GM19468 (cell line): ENCODE data around the gene ZMYND11.
"Not testable (repeated sequence)": the region's sequence is repeated elsewhere in the genome, so short reads cannot be mapped to it uniquely, and the experiment has no call there.

ENCODE experiments used
- ATAC-seq: cut with Tn5 transposase; IDR thresholded peaks from one replicate; pipeline ENCODE4 v1.9.1; 2021; ENCODE audit warnings: mild to moderate bottlenecking, moderate library complexity, moderate number of reproducible peaks; ENCODE audit not compliant: unreplicated experiment; ENCODE audit errors: extremely low read depth

ZMYND11 gene

DNA sequence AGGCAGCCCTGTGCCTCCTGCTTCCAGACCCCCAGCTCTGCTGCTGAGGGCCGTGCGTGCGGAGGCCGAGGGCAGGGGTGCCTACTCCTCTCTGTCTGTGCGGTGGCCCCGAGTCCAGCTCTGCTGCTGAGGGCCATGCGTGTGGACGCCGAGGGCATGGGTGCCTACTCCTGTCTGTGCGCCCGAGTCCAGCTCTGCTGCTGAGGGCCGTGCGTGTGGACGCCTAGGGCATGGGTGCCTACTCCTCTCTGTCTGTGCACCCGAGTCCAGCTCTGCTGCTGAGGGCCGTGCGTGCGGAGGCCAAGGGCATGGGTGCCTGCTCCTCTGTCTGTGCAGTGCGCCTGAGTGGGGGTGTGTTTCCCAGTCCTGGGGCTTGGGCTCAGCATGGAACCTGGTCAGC, 142.7 kb downstream of the ZMYND11 start:
- no peak for ATAC-seq

DNA sequence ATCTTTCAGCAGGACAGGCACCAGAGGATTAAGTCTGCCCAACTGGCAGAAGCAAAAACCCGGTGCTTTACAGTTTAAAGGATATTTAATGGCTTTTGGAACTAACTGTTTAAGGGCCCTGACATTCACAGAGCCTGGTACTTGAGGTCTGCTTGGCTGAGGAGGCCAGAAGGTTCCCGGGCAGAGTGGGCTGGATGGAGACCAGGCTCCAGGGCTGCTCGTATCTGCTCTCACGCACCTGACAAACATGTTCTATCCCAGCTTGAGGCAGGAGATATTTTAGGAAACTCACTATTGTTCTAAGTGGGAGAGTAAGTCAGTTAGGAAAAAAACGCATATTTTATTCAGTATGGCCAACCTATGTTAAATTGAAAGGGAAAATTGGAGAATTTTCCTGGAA, 143.5 kb downstream of the ZMYND11 start:
- no peak for ATAC-seq

DNA sequence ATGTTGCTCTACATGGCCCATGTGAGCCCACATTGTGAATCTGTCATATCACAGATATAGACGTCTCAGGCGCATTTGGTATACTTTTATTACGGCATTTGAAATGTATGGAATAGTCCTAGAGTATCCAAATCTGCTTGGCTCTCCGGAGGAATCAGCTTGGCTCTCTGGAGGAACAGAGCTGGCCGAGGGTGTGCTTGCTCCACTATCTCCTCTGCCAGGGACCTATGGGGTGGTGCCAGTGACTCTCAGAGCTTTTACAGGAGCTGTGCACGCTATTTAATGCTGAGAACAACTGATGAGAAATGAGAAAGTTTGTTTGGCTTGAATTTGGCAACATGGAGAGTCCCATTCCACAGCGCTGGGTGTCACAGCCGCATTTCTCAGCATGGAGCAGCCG, 144.0 kb downstream of the ZMYND11 start:
- no peak for ATAC-seq

DNA sequence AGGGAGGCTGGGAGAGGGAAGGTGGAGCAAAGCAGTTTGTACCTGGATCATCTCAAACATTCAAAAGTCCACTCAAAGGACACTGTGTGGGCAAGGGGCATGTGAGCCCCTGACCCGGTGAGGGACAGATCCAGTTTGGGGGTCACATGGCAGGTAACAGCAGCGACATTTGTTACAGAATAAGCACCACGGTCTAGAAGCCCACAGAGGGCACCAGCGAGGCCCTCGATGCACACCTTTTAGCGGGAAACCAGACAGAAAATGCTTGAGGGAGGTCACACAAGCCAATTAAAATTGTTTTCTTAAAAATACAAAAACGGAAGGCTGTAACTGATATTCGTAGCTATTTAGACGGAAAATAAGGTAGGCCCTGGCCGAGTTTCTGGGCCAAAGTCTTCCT, 144.4 kb downstream of the ZMYND11 start:
- ATAC-seq: no peak

DNA sequence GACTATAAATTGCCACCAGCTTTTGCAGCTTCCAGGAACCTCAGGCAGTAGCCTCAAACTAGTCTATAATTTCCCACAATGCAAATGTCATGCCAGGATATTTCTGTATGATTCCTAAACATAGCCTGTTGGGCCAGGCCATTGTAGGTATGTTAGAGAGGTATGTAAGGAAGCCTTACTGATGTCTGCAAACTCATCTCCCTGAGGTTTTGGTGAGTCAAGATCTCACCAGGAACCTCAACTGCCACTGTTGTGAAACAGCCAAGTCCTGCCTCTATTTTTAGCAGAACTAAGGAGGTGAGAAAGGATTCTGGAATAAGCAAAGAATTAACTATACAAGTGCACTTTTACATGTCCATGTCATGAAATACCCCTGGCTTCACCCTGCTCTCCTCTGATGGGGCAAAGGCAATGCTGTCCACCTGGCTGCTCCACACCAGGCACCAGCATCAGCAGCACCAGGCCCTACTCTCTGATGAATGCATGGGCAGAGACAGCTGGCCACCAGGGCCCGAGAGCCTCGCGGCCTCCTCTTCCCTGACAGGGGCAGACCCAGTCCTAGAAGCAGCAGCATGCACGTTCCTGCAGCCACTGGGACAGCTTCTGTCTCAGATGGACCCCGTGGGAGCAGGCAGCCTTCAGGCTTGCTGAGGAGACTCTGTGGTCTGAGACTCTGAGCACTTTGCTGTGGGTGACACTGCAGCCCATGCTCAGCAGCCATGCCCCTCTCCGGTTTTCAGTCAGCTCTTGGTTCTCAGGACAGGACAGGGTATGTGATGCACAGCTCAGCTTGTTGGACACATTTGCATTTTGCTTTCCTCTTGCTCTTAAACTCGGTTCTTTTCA, 147.3 kb downstream of the ZMYND11 start:
- ATAC-seq: no peak

DNA sequence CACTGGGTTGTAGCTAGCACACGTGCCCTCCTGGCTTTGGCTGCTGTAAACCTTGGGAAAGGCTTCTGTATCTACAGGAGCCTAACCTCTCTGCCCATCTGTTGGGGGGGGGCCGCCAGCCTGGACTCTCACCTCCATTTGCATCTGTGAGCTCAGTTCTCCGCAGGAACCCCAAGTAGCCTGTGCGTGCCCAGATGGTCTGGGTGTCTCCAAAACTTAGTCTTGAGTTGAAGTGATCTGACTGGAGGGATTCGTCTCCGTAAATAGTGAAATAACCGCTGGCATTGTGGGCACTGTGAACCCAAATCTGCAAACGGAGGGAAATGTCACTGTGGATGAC, 147.9 kb downstream of the ZMYND11 start:
- no peak for ATAC-seq

DNA sequence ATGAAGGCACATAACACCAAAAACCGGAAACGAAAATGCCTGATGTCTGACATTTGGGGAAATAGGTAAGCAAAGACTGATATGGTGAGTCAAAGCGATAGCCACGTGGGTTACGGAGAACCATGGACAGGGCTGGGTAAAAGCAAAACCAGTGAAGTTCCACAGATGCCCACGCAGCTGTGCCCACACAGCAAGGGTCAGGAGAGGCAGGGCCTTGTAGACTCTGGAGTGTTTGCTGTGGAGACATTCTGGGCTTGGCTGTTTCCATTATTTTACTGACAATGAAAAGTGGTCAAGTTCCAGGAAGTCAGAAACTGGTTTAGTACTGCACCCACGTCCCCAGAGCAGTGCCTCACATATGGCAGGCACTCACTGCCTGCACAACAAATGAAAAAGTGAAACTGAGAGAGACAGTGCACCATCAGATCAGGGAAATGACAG, 148.7 kb downstream of the ZMYND11 start:
- ATAC-seq: peak; percentile 49

DNA sequence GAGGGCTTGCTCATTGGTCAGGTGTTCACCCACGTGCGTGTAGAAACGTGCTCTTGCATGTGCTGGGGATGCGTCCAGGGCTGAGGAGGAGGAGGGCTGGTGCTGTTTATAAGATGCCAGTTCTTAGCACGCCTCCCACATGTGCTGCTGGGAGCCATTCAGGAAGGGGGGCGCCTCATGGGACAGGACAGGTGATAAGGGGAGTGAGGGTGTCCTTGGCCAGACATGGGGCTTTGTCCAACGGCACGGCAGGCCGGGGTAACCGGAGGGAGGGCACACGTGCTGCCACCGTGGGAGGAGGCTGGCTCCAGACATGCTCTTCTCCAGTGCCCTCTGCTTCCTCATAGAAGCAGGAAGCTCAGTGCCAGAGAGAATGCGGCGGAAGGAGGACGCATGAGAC, 150.0 kb downstream of the ZMYND11 start:
- ATAC-seq: no peak

DNA sequence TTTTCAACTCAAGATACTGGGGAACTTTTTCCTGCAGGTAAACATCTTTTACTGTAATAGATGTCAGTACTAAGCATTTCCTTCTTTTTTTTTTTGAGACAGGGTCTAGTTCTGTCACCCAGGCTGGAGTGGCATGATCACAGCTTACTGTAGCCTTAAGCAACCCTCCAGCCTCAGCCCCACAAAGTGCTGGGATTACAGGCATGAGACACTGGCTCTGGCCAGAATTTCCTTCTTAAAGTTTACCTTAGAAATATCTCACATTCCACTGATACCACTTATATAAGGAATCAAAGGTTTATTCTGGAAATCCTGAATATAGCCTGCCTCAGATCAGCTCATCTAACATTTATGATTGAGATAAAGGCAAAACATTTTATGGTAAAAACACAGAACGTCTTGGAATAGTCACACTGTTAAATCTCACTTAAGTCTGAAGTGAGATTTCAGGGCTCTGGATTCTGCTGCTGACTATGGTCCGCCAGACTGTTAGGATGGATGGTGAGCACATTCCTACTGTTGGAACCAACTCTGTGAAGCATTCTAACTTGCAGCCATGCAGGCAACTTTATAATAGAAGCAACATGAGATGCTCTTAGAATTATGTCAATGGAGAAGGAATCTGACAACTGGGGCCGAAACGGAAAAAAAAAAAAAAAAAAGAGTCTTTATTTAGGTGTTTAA, 151.9 kb downstream of the ZMYND11 start:
- ATAC-seq: no peak

DNA sequence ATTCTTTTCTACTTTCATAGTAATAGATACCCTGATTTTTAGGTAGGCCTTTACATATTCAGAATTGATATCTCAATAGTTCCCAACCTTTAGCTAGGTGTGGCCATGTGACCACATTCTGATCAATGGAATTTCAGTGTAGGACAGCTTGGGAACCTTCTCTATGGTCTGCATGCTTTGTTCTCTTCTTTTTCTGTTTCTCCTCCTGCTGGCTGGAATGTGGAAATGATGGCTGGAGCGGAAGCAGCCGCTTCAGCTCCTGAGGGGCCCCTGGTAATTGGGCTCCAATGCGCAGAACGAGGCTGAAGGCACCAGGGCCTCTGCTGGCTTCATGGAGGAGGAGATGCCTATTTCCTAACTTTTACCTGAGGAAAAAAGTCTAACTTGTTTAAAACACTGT, 152.6 kb downstream of the ZMYND11 start:
- ATAC-seq: no peak

DNA sequence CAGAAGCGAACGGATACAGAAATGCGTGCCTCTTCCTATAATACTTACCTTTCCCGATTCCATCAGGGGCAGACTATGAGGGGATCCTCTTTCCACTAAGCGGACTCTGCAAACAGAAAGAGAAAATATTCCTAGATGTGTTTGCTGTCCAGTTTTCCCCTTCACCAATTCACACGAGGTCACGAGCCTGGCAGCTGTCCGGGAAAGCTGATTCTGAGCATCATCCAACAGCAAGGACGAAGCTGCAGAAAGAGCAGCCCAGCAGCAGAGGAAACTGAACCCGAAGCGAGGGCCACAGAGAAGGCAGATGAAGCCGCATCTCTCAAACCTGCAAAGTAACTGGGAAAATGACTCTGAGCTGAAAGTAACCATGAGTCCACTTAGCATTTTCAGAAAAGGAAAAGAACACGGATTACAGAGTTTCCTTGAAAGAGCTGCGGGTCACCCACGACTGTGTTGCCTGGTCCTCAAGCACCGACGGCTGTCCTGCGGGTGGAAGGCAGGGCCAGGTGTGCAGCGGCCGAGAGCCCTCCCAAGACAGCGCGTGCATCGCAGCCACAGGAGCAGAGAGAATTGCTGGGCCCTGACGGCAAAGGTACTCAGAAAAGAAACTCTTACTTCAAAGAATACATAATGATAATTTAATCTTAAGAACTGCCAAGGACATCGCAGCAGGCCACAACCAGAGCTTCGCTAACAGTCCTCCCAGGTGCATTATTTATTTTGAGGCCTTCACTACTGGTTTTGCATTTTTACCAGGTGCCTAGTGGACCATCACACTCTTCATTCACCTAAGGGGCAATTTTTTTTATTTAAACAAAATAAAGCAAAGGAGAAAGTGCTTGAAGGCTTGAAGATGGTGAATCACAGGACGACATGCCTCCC, 153.3 kb downstream of the ZMYND11 start:
- ATAC-seq: no peak

DNA sequence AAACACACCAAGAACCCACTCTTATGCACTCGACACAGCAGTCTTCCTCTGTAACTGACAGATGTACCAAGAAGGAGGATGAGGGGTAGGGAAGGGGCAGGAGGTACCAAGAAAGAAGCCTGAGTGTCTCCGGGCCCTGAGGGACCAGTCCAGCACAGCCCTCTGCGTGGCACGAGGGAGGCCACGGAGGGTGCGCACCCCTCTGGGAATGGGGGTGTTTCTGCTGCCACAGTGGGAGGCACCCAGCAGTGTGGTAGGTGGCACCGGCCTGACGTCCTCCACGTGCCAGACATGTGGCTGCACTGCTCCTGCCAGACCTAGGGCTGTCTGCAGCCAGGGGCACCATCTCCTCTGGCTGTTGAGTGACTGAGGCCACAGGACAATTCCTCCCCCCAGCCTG, 154.3 kb downstream of the ZMYND11 start:
- ATAC-seq: no peak

DNA sequence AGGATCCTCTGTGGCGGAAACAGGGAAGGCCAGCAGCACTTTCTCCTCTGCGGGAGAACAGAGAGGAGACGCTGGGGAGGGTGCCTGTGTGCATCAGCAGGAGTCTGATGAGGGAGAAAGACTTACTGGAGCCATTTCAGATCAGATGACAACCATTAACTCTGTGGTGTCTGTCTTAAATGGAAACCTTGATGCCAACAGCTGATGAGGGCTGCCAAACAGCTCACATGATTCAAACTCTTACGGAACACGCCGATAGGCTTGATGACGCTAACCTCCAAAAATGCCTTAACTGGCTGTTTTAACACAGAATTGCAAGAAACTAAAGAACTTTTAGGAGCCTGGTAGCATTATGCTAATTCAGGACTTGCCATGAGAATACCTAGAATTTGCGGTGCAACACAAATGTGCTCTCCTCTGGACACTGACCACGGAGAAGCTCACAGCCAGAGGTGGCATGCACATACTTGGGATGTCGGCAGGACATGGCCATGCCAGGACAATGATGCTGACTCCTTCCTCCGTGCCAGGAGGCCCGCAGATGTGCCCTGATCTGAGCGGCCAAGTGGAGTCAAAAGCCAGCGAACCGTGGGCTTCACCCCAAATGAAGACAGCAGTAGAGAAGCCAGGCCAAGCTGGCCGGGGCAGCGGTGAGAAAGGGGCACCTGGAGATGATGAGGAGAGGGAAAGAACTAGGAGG, 154.9 kb downstream of the ZMYND11 start:
- ATAC-seq: no peak

DNA sequence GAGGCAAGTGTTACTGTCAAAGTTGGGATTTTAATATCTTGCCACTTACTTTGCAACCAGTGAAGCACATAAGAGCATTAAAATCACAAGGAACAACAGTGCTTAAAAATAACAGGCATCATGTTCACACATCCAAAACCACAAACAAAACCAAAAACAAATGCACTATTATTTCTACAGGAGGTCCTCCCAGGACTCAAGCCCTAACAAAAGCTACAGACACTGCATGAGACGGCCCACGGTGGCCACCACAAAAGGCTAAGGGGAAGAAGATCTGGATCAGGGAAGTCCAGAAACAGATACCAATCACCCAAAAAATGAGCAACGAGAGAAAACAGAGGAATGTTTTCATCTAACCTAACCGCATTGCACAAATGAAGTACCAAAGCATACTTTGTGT, 158.4 kb downstream of the ZMYND11 start:
- no peak for ATAC-seq

DNA sequence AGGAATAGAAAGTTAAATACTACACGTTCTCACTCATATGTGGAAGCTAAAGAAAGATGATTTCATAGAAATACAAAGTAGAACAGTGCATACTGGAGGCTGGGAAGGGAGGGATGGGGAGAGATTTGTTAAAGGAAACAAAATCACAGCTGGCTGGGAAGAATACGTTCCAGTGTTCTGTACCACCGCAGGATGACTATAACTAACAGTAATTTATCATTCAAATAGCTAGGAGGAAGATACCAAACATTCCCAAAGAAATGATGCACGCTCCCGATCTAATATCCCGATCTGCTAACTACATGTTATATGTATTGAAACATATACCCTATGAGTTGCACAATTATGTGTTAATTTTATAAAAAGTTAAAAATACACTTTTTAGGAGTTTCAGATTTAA, 162.3 kb downstream of the ZMYND11 start:
- no peak for ATAC-seq

DNA sequence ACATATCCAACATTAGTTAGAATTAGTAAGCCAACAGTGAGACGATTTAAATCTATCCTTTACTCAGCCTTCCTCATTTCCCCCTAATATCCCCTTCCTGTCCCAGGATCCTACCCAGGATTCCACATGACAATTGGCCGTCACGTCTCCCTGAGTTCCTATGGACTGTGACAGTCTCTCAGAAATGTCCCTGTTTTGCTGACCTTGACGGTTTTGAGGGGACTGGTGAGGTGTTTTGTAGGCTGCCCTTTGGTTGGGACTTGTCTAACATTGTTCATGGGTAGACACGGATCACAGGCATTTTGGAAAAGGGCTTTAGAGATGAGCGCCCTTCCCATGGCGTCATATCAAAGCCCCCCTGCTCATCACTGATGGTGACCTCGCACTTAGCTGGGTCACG, 162.8 kb downstream of the ZMYND11 start:
- ATAC-seq: no peak

DNA sequence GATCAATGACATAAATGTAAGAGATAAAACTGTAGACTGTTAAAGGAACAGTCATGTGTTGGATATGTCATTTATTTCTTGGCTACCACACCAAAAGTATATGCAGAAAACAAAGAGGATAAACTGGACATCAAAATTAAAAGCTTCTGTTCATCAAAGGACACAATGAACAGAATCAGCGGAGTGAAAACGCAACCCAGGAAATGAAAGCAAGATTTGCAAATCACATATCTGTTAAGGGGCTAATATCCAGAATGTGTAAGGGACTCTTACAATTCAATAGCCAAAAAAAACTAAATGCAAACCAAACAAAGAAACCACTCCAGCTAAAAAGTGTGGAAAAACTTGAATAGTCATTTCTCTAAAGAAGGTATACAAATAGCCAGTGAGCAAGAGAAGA, 164.3 kb downstream of the ZMYND11 start:
- ATAC-seq: no peak

DNA sequence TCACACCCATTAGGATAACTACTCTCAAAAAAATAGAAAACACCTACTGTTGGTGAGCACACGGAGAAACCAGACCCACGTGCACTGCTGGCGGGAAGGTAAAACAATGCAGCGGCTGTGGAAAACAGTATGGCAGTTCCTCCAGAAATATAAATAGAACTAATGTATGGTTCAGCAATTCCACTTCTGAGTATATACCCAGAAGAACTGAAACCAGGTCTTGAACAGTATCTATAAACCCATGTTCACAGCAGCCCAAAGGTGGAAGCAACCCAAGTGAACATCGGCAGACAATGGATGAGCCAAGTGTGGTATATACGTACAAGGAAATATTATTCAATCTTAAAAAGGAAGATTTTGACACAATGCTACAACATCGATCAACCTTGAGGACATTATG, 164.7 kb downstream of the ZMYND11 start:
- ATAC-seq: no peak

DNA sequence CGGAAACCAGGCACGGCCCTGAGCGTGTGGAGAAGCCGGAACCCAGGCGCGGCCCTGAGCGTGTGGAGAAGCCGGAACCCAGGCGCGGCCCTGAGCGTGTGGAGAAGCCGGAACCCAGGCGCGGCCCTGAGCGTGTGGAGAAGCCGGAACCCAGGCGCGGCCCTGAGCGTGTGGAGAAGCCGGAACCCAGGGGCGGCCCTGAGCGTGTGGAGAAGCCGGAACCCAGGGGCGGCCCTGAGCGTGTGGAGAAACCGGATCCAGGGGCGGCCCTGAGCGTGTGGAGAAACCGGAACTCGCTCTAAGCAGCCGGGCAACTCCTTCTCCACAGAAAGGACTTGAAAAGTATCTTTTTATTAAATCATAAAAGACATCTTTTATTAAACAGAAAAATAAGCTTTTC, 165.3 kb downstream of the ZMYND11 start:
- not testable (repeated sequence) for ATAC-seq

DNA sequence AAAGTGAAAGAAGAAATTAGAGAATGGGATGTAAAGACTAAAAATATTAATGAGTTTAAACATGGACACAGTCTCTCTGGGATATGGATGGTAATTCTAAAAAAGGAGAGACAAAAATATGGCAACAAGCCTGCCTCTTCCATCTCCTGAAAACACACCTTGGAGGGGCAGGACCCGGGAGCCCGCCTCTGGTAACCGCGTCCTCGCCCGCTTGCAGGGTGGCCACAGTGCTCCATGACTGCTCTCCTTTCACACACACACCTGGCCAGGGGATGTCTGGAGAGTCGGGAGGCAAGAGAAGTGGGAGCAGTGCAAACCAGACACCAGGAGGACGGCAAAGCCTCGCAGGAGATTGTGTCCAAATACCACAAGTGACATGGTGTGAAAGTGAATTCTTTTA, 166.3 kb downstream of the ZMYND11 start:
- ATAC-seq: no peak
